H1 (cell line): ENCODE measurements around the gene TNS2. TPM values are rescaled to one million over a fixed set of nuclear protein-coding genes. Genes with fewer than 3 reads are reported as not detected.

Experiments
- CTCF ChIA-PET: fragments of 300-600 bp; sonication (Branson Sonifier 250); formaldehyde crosslinking; loops from one replicate; lab custom pipeline; 2021; ENCODE audit not compliant: partially characterized antibody; lab: Charles Lee
- POLR2A ChIA-PET: fragments of 300-600 bp; sonication (Branson Sonifier 250); formaldehyde crosslinking; loops from one replicate; lab custom pipeline; 2021; ENCODE audit warnings: inconsistent platforms; ENCODE audit not compliant: partially characterized antibody; lab: Charles Lee
- DNase-seq, 2 experiments: peaks; one replicate each; pipeline versions ENCODE4 v3.0.0 to v3.0.0-alpha.2; 2010 to 2022; ENCODE audit warnings: low spot score in 2 of 2, low read depth in 1 of 2, mixed read lengths in 1 of 2
- FAIRE-seq: peaks from 2 replicates; lab custom pipeline; 2011; peaks lifted over from hg19 to GRCh38; lab: Jason Lieb, UNC
- H2AFZ ChIP-seq: 2 replicates; pipeline ENCODE4 v1.8.1; 2012; ENCODE audit warnings: low read length, inconsistent platforms
- H2AK5ac ChIP-seq: 2 replicates; pipeline ENCODE4 v1.6.1; 2013; ENCODE audit warnings: low read depth, low read length
- H2BK120ac ChIP-seq: replicated peaks from 2 replicates; pipeline ENCODE3; 2013; ENCODE audit warnings: low read depth, low read length, inconsistent platforms
- H2BK12ac ChIP-seq: 2 replicates; pipeline ENCODE4 v1.6.1; 2013; ENCODE audit warnings: low read depth, low read length
- H2BK15ac ChIP-seq: 2 replicates; pipeline ENCODE4 v1.6.1; 2013; ENCODE audit warnings: low read length
- H2BK20ac ChIP-seq: 2 replicates; pipeline ENCODE4 v1.6.1; 2013; ENCODE audit warnings: low read length
- H2BK5ac ChIP-seq: 2 replicates; pipeline ENCODE4 v1.6.1; 2013; ENCODE audit warnings: low read depth, low read length
- H3K14ac ChIP-seq: 2 replicates; pipeline ENCODE4 v1.6.1; 2013; ENCODE audit warnings: inconsistent platforms; ENCODE audit not compliant: insufficient read length
- H3K18ac ChIP-seq: 2 replicates; pipeline ENCODE4 v1.6.1; 2013; ENCODE audit warnings: low read length; ENCODE audit errors: extremely low read depth
- H3K23ac ChIP-seq: 2 replicates; pipeline ENCODE4 v1.6.1; 2013; ENCODE audit warnings: inconsistent platforms; ENCODE audit not compliant: insufficient read length
- H3K23me2 ChIP-seq: 2 replicates; pipeline ENCODE4 v1.6.1; 2013; ENCODE audit warnings: low read depth, low read length
- H3K27ac ChIP-seq: 2 replicates; pipeline ENCODE4 v1.6.1; 2011; ENCODE audit warnings: low read depth, low read length, inconsistent platforms
- H3K27me3 ChIP-seq, 4 experiments: replicated peaks in 1 of 4; 1 replicate in 1 of 4; 2 replicates in 3 of 4; pipeline versions ENCODE4 v1.6.1 to v1.8.1; 2011 to 2013; ENCODE audit warnings: low read length in 3 of 4, mild to moderate bottlenecking in 3 of 4, inconsistent platforms in 2 of 4, mixed read lengths in 2 of 4, moderate library complexity in 1 of 4; ENCODE audit not compliant: control insufficient read depth in 3 of 4, insufficient read depth in 3 of 4; ENCODE audit errors: extremely low read depth in 1 of 4
- H3K36me3 ChIP-seq, 4 experiments: 2 replicates each; pipeline versions ENCODE4 v1.6.1 to v1.8.1; 2011 to 2013; ENCODE audit warnings: mild to moderate bottlenecking in 4 of 4, low read length in 3 of 4, moderate library complexity in 2 of 4, control low read depth in 1 of 4, inconsistent platforms in 1 of 4; ENCODE audit not compliant: insufficient read depth in 4 of 4, control insufficient read depth in 2 of 4
- H3K4ac ChIP-seq: replicated peaks from 2 replicates; pipeline ENCODE3; 2013; ENCODE audit warnings: low read length, low read depth, mixed read lengths, inconsistent platforms; ENCODE audit not compliant: insufficient read length
- H3K4me1 ChIP-seq, 4 experiments: replicated peaks in 1 of 4; 1 replicate in 1 of 4; 2 replicates in 3 of 4; pipeline versions ENCODE4 v1.6.1 to v1.8.1; 2011 to 2013; ENCODE audit warnings: low read length in 3 of 4, inconsistent platforms in 2 of 4, mixed read lengths in 1 of 4; ENCODE audit not compliant: insufficient read depth in 4 of 4, control insufficient read depth in 3 of 4
- H3K4me2 ChIP-seq, 2 experiments: 2 replicates each; pipeline versions ENCODE4 v1.6.1 to v1.8.1; 2011 to 2013; ENCODE audit warnings: low read depth in 2 of 2, low read length in 2 of 2, control low read depth in 1 of 2, inconsistent platforms in 1 of 2, mild to moderate bottlenecking in 1 of 2; ENCODE audit not compliant: insufficient read depth in 1 of 2
- H3K4me3 ChIP-seq, 4 experiments: fragments of 200-600, 300-600 bp in 1 of 4; sonication (generic), shearing (Covaris generic), sonication (Bioruptor Twin) in 1 of 4; 2 replicates each; pipeline versions ENCODE4 v1.5.1 to v1.8.1; 2011 to 2016; ENCODE audit warnings: low read length in 4 of 4, low read depth in 3 of 4, control low read depth in 2 of 4, inconsistent platforms in 2 of 4, mild to moderate bottlenecking in 2 of 4, mixed read lengths in 1 of 4, moderate library complexity in 1 of 4; ENCODE audit not compliant: insufficient read depth in 2 of 4; ENCODE audit errors: extremely low read depth in 1 of 4
- H3K56ac ChIP-seq: replicated peaks from 2 replicates; pipeline ENCODE3; 2013; ENCODE audit warnings: low read depth, mild to moderate bottlenecking, mixed read lengths, low read length, inconsistent platforms; ENCODE audit not compliant: insufficient read length
- H3K79me1 ChIP-seq: 2 replicates; pipeline ENCODE4 v1.6.1; 2013; ENCODE audit warnings: low read depth, low read length, control low read depth
- H3K79me2 ChIP-seq, 2 experiments: 2 replicates each; pipeline versions ENCODE4 v1.6.1 to v1.8.1; 2012 to 2013; ENCODE audit warnings: low read length in 2 of 2, mild to moderate bottlenecking in 2 of 2, inconsistent platforms in 1 of 2; ENCODE audit not compliant: insufficient read depth in 2 of 2, control insufficient read depth in 1 of 2
- H3K9ac ChIP-seq, 4 experiments: replicated peaks in 1 of 4; 1 replicate in 1 of 4; 2 replicates in 3 of 4; pipeline versions ENCODE4 v1.6.1 to v1.8.1; 2011 to 2013; ENCODE audit warnings: low read depth in 3 of 4, low read length in 3 of 4, control low read depth in 2 of 4, mild to moderate bottlenecking in 2 of 4, moderate library complexity in 2 of 4, inconsistent platforms in 1 of 4; ENCODE audit errors: extremely low read depth in 1 of 4
- H3K9me3 ChIP-seq, 2 experiments: 2 replicates each; pipeline versions ENCODE4 v1.6.1 to v1.8.1; 2012 to 2013; ENCODE audit warnings: mild to moderate bottlenecking in 2 of 2, moderate library complexity in 2 of 2, control low read depth in 1 of 2, inconsistent platforms in 1 of 2, low read depth in 1 of 2, low read length in 1 of 2, mixed read lengths in 1 of 2; ENCODE audit not compliant: insufficient read depth in 2 of 2
- H4K20me1 ChIP-seq, 2 experiments: replicated peaks in 1 of 2; 2 replicates each; pipeline versions ENCODE3 to v1.8.1; 2011 to 2013; ENCODE audit warnings: inconsistent platforms in 2 of 2, low read length in 2 of 2, mild to moderate bottlenecking in 1 of 2; ENCODE audit not compliant: insufficient read depth in 2 of 2, control insufficient read depth in 1 of 2
- H4K5ac ChIP-seq: 2 replicates; pipeline ENCODE4 v1.6.1; 2013; ENCODE audit warnings: low read length, low read depth, mixed read lengths, inconsistent platforms; ENCODE audit not compliant: insufficient read length
- H4K8ac ChIP-seq: 2 replicates; pipeline ENCODE4 v1.8.0; 2013; ENCODE audit warnings: mild to moderate bottlenecking, moderate library complexity, low read length, inconsistent platforms; ENCODE audit not compliant: insufficient read depth; ENCODE audit errors: extremely low read depth
- H4K91ac ChIP-seq: replicated peaks from 2 replicates; pipeline ENCODE3; 2013; ENCODE audit warnings: low read length, mixed read lengths, inconsistent platforms; ENCODE audit not compliant: insufficient read length
- BRCA1 ChIP-seq: IDR thresholded peaks from 2 replicates; pipeline ENCODE4 v1.6.1; 2012; ENCODE audit warnings: low read depth, low read length, improper control_type of control experiment
- FOSL1 ChIP-seq: IDR thresholded peaks from 2 replicates; pipeline ENCODE4 v1.6.1; 2011; ENCODE audit warnings: mild to moderate bottlenecking, low read depth, low read length, moderate library complexity; ENCODE audit not compliant: insufficient read depth
- KDM1A ChIP-seq: fragments of 200-600, 300-600 bp; sonication (generic); IDR thresholded peaks from 2 replicates; pipeline ENCODE4 v1.7.1; 2016; ENCODE audit warnings: mild to moderate bottlenecking, low read length, borderline replicate concordance
- KDM4A ChIP-seq: IDR thresholded peaks from one replicate; pipeline ENCODE4 v1.7.1; 2012; ENCODE audit warnings: low read depth, mild to moderate bottlenecking, moderate library complexity, low read length, inconsistent platforms; ENCODE audit not compliant: severe bottlenecking
- MAX ChIP-seq: IDR thresholded peaks from 2 replicates; pipeline ENCODE4 v1.6.1; 2012; ENCODE audit warnings: inconsistent platforms
- NANOG ChIP-seq: IDR thresholded peaks from 2 replicates; pipeline ENCODE4 v1.6.1; 2011; ENCODE audit warnings: low read length, low read depth, mild to moderate bottlenecking, inconsistent platforms; ENCODE audit not compliant: insufficient read depth, poor library complexity, severe bottlenecking
- SAP30 ChIP-seq: fragments of 300-600 bp; sonication (generic); IDR thresholded peaks from 2 replicates; pipeline ENCODE4 v1.7.1; 2012; ENCODE audit warnings: low read length, moderate library complexity, mild to moderate bottlenecking, inconsistent platforms; ENCODE audit not compliant: insufficient read depth, insufficient replicate concordance
- SRF ChIP-seq: IDR thresholded peaks from 2 replicates; pipeline ENCODE4 v1.6.1; 2011; ENCODE audit warnings: mild to moderate bottlenecking, low read depth, low read length, moderate library complexity
- TAF1 ChIP-seq: IDR thresholded peaks from 2 replicates; pipeline ENCODE4 v1.6.1; 2011; ENCODE audit warnings: mild to moderate bottlenecking, low read depth, low read length
- TBP ChIP-seq: IDR thresholded peaks from 2 replicates; pipeline ENCODE4 v1.6.1; 2011; ENCODE audit warnings: low read depth, low read length, improper control_type of control experiment
- WGBS, 2 experiments: shearing (Covaris generic) in 1 of 2; methylation state at CpG; one replicate each; pipeline versions ENCODE4 v1.1.6 to v1.1.7; 2013 to 2015; ENCODE audit warnings: low lambda C conversion rate in 2 of 2, mixed read lengths in 2 of 2, inconsistent platforms in 1 of 2, low coverage in 1 of 2, missing lambda C conversion rate in 1 of 2; ENCODE audit not compliant: insufficient replicate concordance in 2 of 2, insufficient coverage in 1 of 2, insufficient read length in 1 of 2; ENCODE audit errors: extremely low coverage in 1 of 2, missing lambda C conversion rate in 1 of 2; 5-methylcytosine and 5-hydroxymethylcytosine counted together
- polyA plus RNA-seq, 7 experiments: library from polyadenylated mRNA; depleted of rRNA in 3 of 7; stranded (reverse) in 5 of 7; unstranded in 2 of 7; fragments of >200 nt in 5 of 7; fragments of 200-250 nt in 2 of 7; gene quantifications; 1 replicate in 5 of 7; 2 replicates in 1 of 7; 4 replicates in 1 of 7; pipeline versions ENCODE4 v1.2.1 to v1.2.3, GENCODE V29; 2011 to 2013; ENCODE audit warnings: missing spikeins in 2 of 7, mixed read lengths in 2 of 7
- total RNA-seq: library from RNA; stranded (reverse); fragmentation: NEBNext Ultra II Directional; extraction: Animal tissue kit (Norgen Biotek cat#: 25700); gene quantifications from 2 replicates; pipeline ENCODE4 v1.2.1, GENCODE V29; 2021

Gene TNS2
- total and polyA plus RNA-seq, 2 of the 8 experiments (the other 6 are each of a cell fraction or from before 2014, with no cell fraction given), result 2.8 to 4.7 TPM

DNA sequence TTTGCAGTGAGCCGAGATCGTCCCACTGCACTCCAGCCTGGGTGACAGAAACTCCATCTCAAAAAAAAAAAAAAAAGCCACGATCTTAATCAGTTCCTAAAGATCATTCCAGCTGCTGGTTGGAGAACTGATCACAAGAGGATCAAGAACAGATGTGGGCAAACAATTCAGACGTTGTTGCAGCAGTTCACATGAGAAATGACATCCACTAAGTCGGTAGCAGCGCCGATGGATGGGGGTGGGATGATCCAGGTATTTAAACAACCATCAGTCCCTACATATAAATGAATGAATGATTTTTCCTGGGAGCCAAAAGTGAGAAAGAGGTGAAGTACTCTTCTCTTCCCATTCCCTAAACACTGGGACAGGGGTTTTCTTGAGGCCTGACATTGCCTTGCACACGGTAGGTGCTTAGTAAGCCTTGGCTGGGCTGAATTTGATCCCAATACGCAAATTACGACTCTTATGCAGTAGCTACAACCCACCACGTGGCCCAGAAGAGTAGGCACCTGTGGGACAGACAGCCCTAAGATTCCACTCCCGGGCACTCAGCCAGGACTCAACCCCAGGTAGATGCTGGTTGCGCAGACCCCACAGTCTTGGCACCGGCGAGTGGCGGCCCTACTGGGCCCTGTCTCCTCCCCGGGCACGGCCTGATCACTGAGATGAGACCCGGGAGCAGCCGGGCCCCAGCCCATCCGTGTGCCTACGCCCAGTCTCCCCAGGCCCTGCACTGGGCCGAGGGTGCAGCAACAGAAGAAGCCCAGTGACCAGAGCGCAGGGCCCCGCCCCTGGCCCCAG lies 28.8 kb downstream of the TNS2 start:
- H3K4me1 ChIP-seq, result peaks cover 0 to 3% (median 2%) of the 10 kb centered on the region in 4 experiments; a peak in 3 of 7 replicates
- no peak overlapping the region for H3K23ac ChIP-seq
- H2AFZ ChIP-seq, result peak overlapping the region; percentile 43
- H2BK12ac ChIP-seq, result no peak overlapping the region
- peaks cover 0 to 6% (median 4%) of the 10 kb centered on the region in 4 experiments; a peak in 4 of 7 replicates for H3K27me3 ChIP-seq
- peaks cover 0 to 4% (median 2%) of the 10 kb centered on the region in 4 experiments; a peak in 2 of 8 replicates for H3K36me3 ChIP-seq
- 36% methylated on average over 17 of the region's 25 CpGs; no CpG with 5 or more reads in 1 of the 2 experiments for WGBS, 2 experiments
- FAIRE-seq, result no peak
- ChIA-PET CTCF (interaction anchor here (0.8 to 22.4 kb wide), 5 partner anchors 13 to 119 kb away, joined by 3 to 531 read pairs (median 7); partner anchors contain the start of genes IGFBP6 and SOAT2), POLR2A (interaction anchor here (0.5 to 3.9 kb wide), 13 partner anchors 9 to 1453 kb away, joined by 3 to 21 read pairs (median 4); partner anchors contain the start of genes EIF4B and IGFBP6)
- peaks cover 10% of the 10 kb centered on the region; the same call in 1 of the 2 replicates for H3K23me2 ChIP-seq
- no peak overlapping the region for H3K4ac ChIP-seq
- peak overlapping the region; percentile 67 for H4K5ac ChIP-seq
- no peak overlapping the region for H2BK120ac ChIP-seq
- H2BK15ac ChIP-seq, result no peak overlapping the region
- H3K14ac ChIP-seq, result no peak overlapping the region
- peak overlapping the region; percentile 62; the same call in 1 of the 2 replicates for H3K27ac ChIP-seq
- H4K91ac ChIP-seq, result peak overlapping the region; percentile 64
- H3K4me2 ChIP-seq, result peak overlapping the region; percentile 86 to 89
- H4K20me1 ChIP-seq, result no peaks in the 10 kb centered on the region
- peak overlapping the region; percentile 56; the same call in 1 of the 2 replicates for H3K18ac ChIP-seq
- H2BK5ac ChIP-seq, result peak overlapping the region; percentile 2; the same call in 1 of the 2 replicates
- no peak overlapping the region for H2AK5ac ChIP-seq
- DNase-seq, result no peak
- H3K9me3 ChIP-seq, result no peaks in the 10 kb centered on the region
- peak overlapping the region; percentile 1 to 57 (median 32); a peak in 5 of 7 replicates for H3K9ac ChIP-seq
- H3K79me1 ChIP-seq, result no peaks in the 10 kb centered on the region
- peak overlapping the region; percentile 82 for H3K56ac ChIP-seq
- H4K8ac ChIP-seq, result peak overlapping the region; percentile 90
- H3K79me2 ChIP-seq, result no peaks in the 10 kb centered on the region
- H2BK20ac ChIP-seq, result no peak overlapping the region
- peak overlapping the region; percentile 44 to 69 (median 50) for H3K4me3 ChIP-seq
- TF ChIP-seq NANOG, result no peak
- 0 out of 2 replicates have a peak, but pooled peaks have one; percentile 38 for TF ChIP-seq TBP
- TF ChIP-seq BRCA1, result no peak
- no peak for TF ChIP-seq FOSL1
- TF ChIP-seq SAP30, result peak; percentile 29
- no peak for TF ChIP-seq SRF
- TF ChIP-seq TAF1, result no peak; the same call in 1 of the 2 replicates
- peak; percentile 71 for TF ChIP-seq MAX
- no peak for TF ChIP-seq KDM1A
- peak; percentile 18 for TF ChIP-seq KDM4A
